SK-N-MC (cell line): ENCODE data around the gene CORIN.

Source experiments
- EZH2 ChIP-seq: fragments of 200-600 bp; sonication (generic); IDR thresholded peaks from one replicate; pipeline ENCODE4 v1.6.1; 2017; ENCODE audit warnings: antibody characterized with exemption
- POLR2AphosphoS5 ChIP-seq: IDR thresholded peaks from 2 replicates; pipeline ENCODE4 v1.6.1; 2012; ENCODE audit warnings: mild to moderate bottlenecking, low read depth, low read length, borderline replicate concordance

DNA sequence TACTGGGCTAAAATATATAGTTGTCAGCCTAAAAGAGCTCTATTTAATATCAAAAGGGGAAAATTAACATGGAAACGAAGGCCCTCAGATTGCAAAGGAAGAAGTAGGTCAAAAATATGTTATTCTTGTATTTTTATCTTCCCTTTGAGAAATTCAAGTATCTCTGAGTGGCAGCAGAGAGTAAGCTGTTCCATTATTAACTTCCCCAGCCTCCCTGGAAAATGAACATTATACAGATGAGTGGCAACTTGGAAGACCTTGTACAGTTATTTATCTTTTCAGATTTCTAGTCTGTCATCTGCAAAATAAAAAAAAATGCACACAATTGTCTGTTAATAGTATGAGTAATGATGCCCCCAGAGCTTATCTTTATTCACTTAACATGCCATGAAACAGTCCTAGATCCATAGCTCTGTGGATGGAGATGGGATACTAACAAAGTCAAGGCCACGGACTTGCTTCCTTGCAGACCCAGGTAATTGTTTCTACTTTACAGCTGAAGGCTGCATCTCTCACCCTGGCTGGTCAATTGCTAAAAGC lies 93.0 kb downstream of the CORIN start:
- TF ChIP-seq EZH2 = no peak
- TF ChIP-seq POLR2AphosphoS5 = no peak
